Measurements from ENCODE around the gene ZNF286A. TPM values are rescaled to one million over a fixed set of nuclear protein-coding genes. Genes with fewer than 3 reads are reported as not detected.
"Not testable (repeated sequence)": the region's sequence is repeated elsewhere in the genome, so short reads cannot be mapped to it uniquely, and the experiment has no call there.

The ZNF286A gene
- total RNA-seq, 1 experiment from 2014 or later: 212 TPM

DNA sequence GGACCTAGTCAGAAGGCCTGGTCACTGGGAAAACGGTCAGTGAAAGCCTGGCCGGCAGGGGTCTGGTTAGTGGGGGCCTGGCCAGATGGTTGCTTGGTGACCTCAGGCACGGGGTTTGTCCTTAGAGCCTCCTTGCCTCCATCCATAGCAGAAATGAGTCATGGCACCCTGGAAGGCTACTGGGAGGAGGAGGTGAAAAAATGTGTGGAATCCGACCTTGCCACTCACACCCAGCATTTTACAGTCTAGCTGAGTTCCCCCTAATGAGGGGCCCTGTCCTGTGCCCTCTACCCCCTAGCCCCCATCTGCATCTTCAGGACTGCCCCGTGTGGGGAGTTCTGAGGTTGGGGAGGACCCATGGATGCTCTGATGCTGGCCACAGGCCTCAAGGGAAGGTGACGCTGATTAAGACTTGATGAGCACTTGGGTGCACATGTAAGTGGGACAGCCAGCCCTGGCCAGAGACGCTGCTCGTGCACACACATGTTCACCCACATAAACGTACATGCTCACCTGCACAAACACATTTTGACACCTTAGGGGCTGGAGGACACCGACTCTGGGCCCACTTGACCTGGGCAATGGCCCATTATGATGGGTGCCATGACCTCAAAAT is 33.7 kb downstream of the ZNF286A start:
- not testable (repeated sequence) for H3K4me1 ChIP-seq; H3K36me3 ChIP-seq; H3K9me3 ChIP-seq (replicated peaks); H3K4me3 ChIP-seq; H3K27me3 ChIP-seq; DNase-seq; H3K27ac ChIP-seq

GRCh38 chr17:15736578-15736977 is 37.0 kb downstream of the ZNF286A start:
- not testable (repeated sequence) for DNase-seq; H3K4me3 ChIP-seq; H3K27me3 ChIP-seq; H3K4me1 ChIP-seq; H3K36me3 ChIP-seq; H3K27ac ChIP-seq; H3K9me3 ChIP-seq (replicated peaks)

DNA sequence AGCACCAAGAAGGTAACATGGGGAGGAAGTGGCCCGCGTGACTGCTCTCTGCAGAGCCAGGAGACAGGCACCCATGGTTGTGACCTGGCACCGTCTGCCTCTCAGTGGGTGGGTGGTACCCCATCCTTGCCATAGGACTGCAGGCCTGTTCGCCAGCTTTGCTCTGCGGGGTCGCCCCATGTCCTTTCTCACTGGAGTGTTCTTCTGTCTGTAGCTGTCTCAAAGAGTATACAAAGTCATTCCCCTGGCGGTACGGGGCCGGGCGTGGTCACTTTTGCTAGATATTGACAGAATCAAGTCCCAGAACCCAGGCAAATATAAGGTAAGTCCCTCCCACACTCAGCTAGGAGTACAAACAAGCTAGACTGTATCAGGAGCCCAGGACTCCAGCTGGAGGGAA is 38.5 kb downstream of the ZNF286A start:
- DNase-seq: no peak
- peaks cover 4% of the 10 kb centered on the region; the same call in 1 of the 2 replicates for H3K27me3 ChIP-seq
- no peaks in the 10 kb centered on the region; the same call in 1 of the 2 replicates for H3K9me3 ChIP-seq (replicated peaks)
- H3K27ac ChIP-seq: no peak overlapping the region
- H3K4me1 ChIP-seq: no peaks in the 10 kb centered on the region
- no peak overlapping the region for H3K4me3 ChIP-seq
- H3K36me3 ChIP-seq: no peaks in the 10 kb centered on the region

DNA sequence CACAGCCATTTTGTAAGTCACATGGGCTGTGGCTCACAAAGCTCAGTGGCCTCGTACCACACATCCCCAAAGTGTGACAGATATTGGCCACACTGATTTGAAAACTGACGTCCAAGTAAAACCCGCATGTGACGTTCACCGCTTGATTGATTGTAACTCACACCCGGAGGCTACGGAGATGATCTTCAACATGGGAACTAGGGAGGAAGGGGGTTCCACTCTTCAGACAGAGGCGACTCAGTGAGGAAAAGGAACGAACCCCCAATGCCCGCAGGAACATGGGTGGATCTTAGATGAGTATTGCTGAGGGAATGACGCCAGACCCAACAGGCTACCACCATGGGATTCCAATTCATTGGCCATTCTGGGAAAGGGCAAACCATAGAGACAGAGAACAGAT is 39.7 kb downstream of the ZNF286A start:
- not testable (repeated sequence) for H3K27me3 ChIP-seq; DNase-seq; H3K4me1 ChIP-seq; H3K27ac ChIP-seq; H3K9me3 ChIP-seq (replicated peaks); H3K36me3 ChIP-seq; H3K4me3 ChIP-seq

- not testable (repeated sequence) for H3K4me3 ChIP-seq; H3K9me3 ChIP-seq (replicated peaks); H3K4me1 ChIP-seq; H3K27ac ChIP-seq; H3K36me3 ChIP-seq; DNase-seq; H3K27me3 ChIP-seq
Measured at GRCh38 chr17:15740041-15740440, 40.5 kb downstream of the ZNF286A start.

DNA sequence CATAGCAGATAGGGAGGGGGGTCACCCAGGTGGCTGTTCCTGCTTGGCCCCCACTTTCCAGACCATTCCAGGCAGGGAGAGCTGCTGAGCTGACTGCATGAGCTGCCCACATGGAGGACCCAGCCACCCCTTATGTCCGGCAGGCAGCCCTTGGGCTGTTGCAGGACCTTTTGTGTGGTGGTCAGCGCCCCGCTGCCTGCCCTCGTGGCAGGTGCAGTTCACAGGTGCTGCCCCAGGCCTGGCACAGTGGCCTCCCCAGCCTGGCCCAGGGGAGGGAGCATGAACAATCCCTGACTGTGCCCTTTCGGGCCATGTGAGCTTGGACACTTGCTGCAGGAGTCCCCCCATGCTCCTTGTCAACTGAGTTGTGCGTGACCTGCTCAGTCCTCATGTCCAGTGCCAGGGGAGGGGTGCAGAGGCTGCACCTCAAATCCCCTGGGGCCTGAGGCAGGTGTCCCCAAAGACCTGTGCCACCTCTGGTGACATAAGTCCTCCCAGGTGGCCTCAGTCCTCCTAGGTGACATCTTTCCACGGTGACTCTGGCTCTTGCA is 41.1 kb downstream of the ZNF286A start:
- no peak overlapping the region for H3K4me3 ChIP-seq
- no peak for DNase-seq

DNA sequence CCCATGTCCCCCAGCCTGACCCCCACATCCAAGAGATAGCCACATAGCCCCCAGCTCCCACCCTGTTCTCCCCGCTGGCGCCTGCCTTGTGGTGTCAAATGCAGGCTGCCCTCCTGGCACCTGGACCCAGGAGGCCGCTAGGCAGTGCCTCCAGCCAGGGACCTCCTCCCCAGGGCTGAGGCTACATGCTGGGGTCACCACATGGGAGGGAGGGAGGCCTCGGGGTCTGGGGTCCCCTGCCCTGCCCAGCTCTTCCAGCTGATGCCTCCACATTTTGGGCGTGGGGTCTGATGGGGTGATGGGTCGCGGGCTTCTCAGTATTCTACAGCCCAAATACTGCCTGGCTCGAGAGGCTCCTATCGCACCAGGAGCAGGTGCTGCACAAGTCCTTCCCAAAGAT is 42.1 kb downstream of the ZNF286A start:
- no peak overlapping the region for H3K27ac ChIP-seq
- no peak for DNase-seq
- H3K4me3 ChIP-seq: no peak overlapping the region
- H3K27me3 ChIP-seq: peaks cover 4% of the 10 kb centered on the region; the same call in 1 of the 2 replicates
- H3K4me1 ChIP-seq: no peaks in the 10 kb centered on the region
- H3K36me3 ChIP-seq: no peaks in the 10 kb centered on the region
- H3K9me3 ChIP-seq (replicated peaks): no peaks in the 10 kb centered on the region; the same call in 1 of the 2 replicates

More for the DNA sequence above, 41.1 kb downstream of the ZNF286A start:
- no peaks in the 10 kb centered on the region for H3K4me1 ChIP-seq
- no peak overlapping the region for H3K27ac ChIP-seq
- peaks cover 4% of the 10 kb centered on the region; the same call in 1 of the 2 replicates for H3K27me3 ChIP-seq
- H3K9me3 ChIP-seq (replicated peaks): no peaks in the 10 kb centered on the region; the same call in 1 of the 2 replicates
- no peaks in the 10 kb centered on the region for H3K36me3 ChIP-seq

DNA sequence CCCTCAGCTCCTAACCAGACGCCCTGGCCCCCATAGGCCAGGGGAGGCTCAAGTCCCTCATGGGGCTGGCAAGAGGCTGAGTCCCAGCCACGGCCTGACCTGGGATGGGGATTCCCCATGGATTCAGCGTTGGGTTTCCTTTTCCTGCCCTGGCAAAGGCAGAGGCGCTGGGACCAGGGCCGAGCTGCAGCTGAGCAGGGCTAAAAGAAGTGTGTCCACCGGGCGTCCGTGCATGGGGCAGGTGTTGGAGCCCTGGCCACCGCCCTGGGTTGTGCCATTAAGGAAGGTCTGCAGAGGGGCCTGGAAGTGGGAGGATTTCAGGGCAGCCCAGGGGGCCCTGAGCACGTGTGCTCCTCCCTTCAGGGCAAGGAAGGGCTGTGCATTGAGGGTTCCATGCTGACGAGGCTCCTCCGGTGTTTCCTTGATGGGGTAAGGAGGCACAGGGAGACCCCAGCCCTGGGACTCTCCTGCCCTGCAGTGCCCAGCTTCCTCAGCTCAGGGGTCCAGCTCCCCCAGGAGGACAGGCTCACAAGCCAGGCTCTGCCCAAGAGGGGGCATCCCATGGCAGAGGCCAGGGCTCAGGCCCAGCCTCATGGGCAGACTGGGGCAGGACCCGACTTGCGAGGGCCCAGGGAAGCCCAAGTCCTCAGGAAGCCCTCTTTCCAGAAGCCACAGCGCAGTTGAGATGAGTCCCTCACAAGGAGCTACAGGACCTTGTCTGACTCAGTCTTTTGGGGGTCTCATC is 42.7 kb downstream of the ZNF286A start:
- Histone ChIP-seq H3K4me3 (no peak overlapping the region), H3K27me3 (peaks cover 4% of the 10 kb centered on the region; the same call in 1 of the 2 replicates), H3K27ac (no peak overlapping the region), H3K9me3 (replicated peaks) (no peaks in the 10 kb centered on the region; the same call in 1 of the 2 replicates), H3K36me3 (no peaks in the 10 kb centered on the region), H3K4me1 (no peaks in the 10 kb centered on the region)
- no peak for DNase-seq

DNA sequence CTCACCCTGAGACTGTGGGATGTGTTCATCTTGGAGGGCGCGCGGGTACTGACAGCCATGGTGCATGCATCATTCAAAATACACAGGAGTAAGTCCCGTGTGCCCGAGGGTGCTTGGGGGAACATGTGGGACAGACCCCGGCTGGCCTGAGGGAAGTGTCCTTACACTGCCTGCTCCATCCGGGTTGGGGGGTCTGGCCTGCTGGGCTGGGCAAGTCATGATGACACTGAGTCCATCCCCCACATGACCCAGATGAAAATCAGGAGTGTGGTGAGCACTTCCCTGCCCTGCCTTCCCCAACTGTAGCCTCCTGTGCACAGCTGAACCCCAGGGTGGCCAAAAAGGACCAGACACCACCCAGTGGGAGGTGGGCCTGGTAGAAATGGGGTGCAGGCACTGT is 43.4 kb downstream of the ZNF286A start:
- no peaks in the 10 kb centered on the region for H3K4me1 ChIP-seq
- no peaks in the 10 kb centered on the region for H3K36me3 ChIP-seq
- DNase-seq: no peak
- no peak overlapping the region for H3K27ac ChIP-seq
- H3K9me3 ChIP-seq (replicated peaks): no peaks in the 10 kb centered on the region; the same call in 1 of the 2 replicates
- peaks cover 4% of the 10 kb centered on the region; the same call in 1 of the 2 replicates for H3K27me3 ChIP-seq
- H3K4me3 ChIP-seq: no peak overlapping the region

GRCh38 chr17:15744074-15744676 is 44.6 kb downstream of the ZNF286A start:
- Histone ChIP-seq H3K27ac (no peak overlapping the region), H3K4me3 (no peak overlapping the region), H3K9me3 (replicated peaks) (no peaks in the 10 kb centered on the region), H3K4me1 (no peaks in the 10 kb centered on the region), H3K27me3 (peaks cover 4% of the 10 kb centered on the region; the same call in 1 of the 2 replicates), H3K36me3 (no peaks in the 10 kb centered on the region)
- no peak for DNase-seq

DNA sequence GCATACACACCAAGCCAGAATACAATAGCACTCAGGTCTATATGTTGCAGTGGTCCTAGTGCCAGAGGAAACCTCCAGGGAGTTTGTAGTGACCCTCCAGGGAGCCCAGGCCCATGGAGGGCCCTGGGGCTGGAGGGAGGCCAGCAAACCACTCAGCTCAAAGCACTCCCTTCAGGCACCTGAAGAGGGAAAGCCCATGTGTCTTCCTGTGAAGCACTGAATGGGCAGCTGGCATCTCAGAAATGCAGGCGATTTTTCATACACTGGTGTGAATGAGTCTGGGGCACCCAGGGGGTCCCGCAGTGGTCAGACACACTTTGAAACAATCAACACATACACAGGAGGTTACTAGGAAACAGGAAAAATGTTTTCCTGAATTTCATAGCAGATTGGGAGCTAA is 45.3 kb downstream of the ZNF286A start:
- Histone ChIP-seq H3K9me3 (replicated peaks) (no peaks in the 10 kb centered on the region), H3K36me3 (no peaks in the 10 kb centered on the region), H3K4me1 (no peaks in the 10 kb centered on the region), H3K4me3 (no peak overlapping the region), H3K27me3 (peaks cover 4% of the 10 kb centered on the region; the same call in 1 of the 2 replicates), H3K27ac (no peak overlapping the region)
- no peak for DNase-seq

DNA sequence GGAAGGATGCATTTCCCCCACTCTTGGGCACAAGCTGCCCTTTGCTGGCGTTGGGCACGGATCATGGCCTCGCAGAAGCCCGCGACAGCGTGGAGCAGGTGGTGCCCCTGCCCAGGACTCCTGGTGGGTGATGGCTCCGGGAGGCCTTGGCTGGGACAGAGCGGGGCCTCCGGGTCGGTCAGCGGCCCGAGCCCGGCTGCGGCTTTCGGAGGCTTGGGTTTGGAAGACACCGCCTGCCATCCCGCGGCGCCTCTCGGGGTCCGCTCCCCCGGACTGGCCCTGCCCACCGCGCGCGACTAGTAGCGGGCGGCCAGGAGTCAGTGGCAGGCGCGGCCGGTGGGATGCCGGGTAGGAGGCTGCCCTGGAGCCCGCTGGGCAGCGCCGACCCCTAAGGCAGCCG is 49.9 kb downstream of the ZNF286A start:
- H3K36me3 ChIP-seq; DNase-seq; H3K9me3 ChIP-seq (replicated peaks); H3K27me3 ChIP-seq; H3K4me3 ChIP-seq; H3K27ac ChIP-seq; H3K4me1 ChIP-seq: not testable (repeated sequence)

DNA sequence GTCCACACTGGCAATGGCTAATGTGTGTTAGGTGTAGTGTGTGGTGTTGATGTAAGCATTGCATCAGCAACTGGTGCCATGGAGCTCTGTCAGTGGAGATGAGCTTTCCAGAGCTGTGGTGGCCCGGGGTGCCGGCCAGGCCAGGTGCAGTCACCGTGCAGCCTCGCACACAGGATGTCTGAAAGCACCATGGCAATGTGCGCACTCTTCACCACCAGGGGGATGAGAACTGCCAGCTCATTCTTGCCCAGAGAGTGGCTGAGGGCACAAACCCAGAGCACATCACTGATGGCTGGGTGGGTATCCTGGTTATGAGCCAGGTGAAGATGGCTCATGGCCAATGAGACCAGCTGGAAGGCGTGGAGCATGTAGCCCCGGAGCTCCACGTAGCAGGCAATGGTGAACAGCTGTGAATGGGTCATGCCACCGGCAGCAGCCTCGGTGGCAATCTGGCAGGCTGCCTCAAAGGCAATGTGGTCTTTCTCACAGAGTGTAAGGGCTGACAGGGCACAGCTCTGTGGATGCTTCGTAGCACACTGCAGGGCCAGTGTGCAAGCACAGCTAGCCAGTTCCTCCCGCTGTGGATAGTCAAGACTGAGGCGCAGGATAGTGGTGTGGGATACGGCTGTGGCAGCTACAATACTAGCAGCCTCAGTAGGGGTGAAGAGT is 69.4 kb downstream of the ZNF286A start:
- H3K4me3 ChIP-seq; DNase-seq; H3K27ac ChIP-seq; H3K36me3 ChIP-seq; H3K27me3 ChIP-seq; H3K9me3 ChIP-seq (replicated peaks); H3K4me1 ChIP-seq: not testable (repeated sequence)

All from SJCRH30 (cell line).